Brain pericyte (primary cell): ENCODE results near the gene CRADD.
"Not testable (repeated sequence)": the region's sequence is repeated elsewhere in the genome, so short reads cannot be mapped to it uniquely, and the experiment has no call there.

Experiments used
- DNase-seq: peaks from one replicate; pipeline ENCODE4 v3.0.0-alpha.2; 2012; ENCODE audit warnings: low read depth, low spot score

Gene CRADD

DNA sequence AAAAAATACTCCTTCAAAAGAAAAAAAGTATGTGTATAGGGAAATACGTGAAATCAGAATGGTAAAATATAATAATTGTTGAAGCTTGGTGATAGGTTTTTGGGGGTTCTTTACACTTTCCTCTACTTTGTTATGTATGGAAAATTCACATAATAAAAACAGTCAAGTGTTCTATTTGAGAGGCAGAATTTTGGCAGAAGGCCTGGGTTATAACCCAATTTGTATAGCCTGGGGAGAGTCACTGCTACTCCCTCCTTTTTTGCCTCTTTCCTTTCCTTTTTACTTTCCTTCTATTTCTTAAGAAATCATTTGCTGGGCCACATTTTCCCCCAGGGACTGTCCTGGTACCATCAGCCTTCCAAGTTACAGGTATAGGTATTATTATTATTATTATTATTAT is 105.7 kb downstream of the CRADD start:
- no peak for DNase-seq

DNA sequence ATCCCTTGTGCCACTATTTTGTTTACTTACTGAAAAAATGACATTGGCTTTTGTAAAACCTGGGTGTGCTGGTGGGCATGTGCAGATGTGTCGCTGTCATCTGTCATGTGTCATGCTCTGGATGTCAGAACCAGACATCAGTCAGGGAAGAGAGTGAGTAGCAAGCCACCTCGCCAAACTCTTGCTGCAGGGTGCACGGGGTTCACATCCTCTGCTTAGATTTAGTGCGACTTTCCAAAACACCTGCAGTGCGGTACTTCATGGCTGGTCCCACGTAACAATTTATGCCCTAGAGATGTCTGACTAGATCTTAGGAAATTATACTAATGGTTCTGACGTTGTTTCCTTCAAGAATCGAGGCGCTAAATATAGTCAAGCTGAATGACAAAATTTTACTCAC is 106.7 kb downstream of the CRADD start:
- DNase-seq = no peak

DNA sequence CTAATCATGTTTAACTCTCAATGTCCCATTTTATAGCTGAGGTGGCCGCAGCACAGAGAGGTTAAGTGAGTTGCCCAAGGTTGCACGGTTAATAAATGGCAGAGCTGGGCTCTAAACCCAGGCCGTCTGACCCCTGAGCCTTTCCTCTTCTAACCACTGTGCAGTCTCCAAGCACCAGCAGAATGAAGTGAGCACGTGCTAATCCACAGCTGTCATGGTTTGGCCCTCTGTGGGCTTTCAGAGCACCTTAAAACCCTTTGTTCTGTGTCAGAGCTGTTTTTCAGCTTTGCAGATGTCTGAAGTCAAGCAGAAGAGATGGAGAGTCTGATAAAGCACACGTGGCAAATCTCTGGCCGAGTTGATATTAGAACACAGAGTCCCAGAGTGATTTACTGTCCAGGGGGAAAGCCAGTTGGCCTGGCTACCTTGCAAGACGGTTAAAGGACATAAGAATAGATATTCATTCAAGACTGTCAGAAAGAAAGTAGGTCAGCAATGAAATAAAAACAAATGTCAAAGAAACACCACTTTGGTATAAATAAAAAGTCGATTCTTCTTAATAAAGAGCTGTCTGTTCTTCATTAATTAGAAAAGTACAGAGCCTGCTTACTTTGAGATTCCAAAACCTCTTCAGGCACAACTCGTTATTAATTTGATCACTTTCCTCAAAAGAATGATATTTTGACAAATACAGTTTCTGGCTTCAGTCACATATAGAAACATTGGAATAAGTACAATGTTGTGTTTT is 107.3 kb downstream of the CRADD start:
- no peak for DNase-seq

DNA sequence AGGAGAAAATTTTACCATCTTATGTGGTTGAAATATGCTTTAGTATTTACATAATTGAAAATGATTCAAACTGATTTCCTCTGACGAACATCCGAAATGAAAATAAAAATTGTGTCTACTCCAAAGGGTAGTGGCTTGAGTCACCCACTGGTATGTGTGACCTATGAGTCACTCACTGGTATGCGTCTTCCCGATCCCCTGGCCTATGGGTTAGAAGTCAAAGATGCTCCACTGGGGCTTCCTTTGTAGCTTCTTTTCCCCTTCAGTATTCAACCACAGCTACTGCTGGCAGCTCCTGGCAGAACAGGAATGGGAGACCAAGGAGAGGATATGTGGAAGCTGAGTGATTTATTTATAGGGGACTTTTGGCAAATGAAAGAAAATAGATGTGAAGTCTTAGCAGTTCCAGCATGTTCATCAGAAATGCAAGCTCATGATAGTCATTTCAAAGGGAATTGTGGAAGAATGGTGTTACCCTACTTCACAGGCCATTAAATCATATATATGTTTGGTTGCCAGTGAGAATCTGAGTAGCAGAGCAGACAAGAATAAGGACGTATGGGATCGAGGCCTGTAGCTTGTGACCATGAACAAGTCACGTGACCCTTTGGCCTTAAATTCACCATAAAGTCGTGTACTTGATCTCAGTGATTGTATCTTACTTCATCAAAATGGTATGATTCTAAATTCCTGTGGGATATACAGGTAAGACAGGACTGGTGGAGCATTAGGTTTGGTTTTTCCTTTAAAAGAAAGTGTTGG is 108.3 kb downstream of the CRADD start:
- DNase-seq = no peak

DNA sequence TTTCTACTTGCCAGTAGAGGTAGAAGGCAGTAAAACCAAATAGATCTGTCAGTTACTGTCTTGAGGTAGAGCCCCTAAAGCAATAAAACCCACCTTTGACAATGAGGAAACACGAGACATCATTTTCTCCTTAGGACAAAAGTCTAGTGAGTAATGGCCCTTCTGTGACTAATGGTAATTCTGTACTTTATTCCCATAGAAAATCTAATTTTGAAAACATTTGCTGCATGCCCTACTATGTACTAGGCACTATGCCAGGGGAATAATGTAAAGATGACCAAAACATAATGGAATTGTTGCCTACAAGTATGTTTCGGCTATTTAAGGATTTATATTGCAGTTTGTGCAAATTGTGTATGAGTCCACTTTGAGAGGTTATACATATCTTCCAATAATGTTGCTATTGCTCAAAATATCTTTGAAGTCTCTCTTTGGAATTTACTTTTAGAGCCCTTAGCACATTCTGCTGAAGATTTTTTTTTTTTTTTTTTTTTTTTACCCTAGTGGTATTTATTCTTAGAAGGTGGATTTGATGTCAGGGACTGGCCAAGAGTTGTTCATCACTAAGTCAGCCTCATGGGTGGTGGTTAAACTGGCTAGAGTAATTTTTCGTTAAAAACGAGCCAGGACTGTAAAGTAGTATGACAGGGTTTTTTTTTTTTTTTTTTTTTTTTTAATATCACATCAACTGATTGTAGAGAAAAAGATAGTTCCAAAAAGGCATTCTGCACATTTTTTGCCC is 109.7 kb downstream of the CRADD start:
- no peak for DNase-seq

DNA sequence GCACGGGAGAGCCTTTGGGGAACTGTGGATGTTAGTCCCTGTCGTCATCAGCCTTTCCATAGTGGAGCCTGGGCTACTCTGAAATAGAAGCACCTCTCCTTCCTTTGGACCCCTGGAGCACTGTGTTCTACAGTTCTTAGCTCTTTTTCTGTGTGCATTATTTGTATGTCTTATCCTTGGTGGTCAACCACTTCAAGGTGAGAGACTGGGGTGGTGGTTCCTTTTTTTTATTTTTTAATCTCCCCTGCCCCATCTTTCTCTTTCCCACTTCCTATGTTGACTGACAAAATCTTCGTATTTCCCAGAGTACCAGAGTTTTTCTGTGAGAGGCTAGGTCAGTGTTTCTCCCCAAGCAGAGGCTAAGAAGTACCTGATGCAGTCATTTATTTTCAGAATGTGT is 111.7 kb downstream of the CRADD start:
- no peak for DNase-seq

DNA sequence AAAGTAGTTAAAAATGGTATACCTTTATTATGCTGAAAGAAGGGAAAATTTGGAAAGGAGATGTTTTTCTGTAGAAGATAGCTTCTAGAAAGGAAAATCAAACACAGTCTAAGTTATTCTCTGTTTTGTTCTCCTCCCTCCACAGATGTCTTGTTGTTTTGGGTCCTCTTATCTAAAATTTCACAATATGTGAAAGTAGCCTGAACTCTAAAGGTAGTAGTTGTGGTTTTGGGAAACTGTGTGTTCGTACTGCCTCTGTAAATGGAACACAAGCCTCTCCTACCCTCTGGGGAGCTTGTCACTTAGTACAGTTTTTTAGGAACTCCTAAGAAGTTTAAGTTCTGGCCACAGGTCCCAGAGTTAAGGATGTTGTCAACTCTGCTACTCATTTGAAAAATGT is 112.6 kb downstream of the CRADD start:
- no peak for DNase-seq

DNA sequence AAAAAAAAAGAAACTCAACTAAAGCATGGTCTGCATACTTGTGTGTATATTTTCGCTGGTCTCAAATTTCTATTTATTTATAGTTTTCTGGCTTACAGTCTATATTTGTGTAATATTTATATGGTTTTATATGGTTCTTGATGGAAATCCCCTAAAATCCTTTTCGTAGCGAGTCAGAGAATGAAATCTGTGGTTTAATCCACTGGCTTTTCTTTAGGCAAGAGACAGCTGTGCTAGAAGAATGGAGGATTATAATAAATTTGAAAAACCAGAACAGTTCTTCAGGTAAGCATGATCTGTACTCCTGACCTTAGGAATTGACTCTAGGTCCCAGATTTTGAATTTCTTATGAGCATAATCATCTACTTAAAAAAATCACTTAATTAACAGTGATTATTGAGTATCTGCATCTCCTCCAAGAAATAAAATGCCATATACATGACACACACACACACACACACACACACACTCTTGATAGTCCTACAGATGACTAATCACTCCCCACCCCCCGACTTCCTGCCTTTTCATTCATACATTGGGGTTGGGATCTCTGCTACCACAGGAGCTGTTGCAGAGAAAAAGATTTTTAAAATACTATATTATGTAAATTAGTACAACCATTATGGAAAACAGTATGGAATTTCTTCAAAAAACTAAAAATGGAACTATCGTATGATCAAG is 113.4 kb downstream of the CRADD start:
- no peak for DNase-seq

DNA sequence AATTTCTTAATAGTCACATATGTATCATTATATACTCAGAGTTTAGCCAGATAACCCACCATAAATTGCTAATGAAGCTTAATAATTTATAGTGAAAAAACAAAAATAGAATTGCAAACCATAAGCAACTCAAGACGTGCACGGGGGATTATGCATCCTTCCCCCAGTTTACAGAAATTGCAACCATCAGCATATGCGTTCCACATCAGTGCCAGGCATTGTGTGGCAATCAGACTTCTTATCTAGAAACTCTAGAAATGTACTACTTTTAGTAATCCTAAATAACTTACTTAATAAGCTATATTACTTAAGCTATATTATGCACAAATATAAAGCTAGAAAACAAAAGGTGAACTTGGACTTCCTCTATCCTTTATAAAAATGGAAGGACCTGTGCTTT is 115.8 kb downstream of the CRADD start:
- no peak for DNase-seq

DNA sequence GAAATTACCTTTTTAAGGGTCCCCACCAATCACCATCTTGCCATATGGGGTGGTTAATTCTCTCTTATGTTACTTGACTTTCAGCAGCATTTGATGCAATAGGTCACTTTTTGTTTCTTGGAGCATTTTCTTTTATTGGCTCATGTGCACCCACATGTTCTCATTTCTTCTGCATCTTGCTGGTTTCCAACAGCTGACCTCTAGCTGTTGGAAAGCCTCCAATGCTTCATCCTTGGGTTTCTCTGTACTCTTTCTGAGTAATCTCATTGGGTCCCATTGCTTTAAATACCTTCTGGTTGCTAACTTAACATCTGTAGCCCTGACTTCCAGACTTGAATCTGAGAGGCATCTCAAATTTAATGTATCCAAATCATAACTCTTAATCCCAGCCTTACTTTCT is 116.8 kb downstream of the CRADD start:
- no peak for DNase-seq

DNA sequence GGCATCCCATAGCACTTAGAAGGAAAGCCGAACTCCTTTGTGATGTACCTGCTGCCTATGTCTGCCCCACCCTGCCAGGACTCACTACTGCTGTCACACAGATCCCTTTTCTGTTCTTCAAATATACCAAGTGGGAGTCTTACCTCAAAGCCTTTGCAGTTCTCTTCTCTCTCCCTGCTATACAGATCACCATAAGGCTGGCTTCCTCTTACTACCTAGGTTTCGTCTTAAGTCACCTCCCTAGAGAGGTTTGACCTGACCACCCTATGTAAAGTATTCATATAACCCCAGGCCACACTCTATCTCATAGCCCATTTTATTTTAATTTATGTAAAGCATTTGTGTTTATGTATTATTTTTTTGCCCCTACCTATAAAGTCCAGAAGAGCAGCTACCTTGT is 117.6 kb downstream of the CRADD start:
- no peak for DNase-seq

DNA sequence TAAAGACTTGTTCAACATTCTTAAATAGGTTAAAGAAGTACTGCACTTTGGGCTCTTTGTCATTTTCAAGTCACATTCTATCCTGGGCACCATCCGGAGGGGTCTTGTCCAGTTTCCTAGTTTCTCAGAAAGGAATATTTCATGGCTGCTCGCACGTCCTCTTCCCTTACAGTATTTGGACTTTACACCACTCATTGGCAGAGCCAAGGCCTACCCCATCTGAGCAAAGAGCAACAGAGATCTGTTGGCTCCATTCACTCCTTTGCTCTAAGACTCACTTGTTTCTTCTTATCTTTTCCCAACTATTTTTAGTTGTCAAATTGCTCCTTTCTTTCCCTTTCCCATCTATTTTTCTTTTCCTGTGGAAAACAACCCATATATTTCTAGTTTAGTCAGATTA is 118.2 kb downstream of the CRADD start:
- no peak for DNase-seq

DNA sequence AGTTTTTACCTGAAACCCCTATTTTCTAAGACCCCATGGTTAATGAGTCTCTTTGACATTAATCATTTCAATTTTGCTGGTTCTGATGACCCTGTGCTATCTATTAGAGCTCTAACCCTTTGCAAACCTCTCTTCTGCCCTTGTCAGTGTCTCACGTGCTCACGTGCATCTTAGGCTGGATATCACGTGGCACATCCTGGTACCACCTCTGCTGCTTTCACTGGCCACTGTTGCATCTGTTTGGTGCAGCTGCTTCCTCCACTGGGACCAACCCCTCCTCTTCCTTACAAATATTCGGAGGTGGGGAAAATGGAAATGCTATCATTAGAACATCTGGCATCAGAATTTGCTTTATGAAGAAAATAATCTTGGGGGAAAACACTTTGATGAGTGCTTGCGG is 119.6 kb downstream of the CRADD start:
- no peak for DNase-seq

DNA sequence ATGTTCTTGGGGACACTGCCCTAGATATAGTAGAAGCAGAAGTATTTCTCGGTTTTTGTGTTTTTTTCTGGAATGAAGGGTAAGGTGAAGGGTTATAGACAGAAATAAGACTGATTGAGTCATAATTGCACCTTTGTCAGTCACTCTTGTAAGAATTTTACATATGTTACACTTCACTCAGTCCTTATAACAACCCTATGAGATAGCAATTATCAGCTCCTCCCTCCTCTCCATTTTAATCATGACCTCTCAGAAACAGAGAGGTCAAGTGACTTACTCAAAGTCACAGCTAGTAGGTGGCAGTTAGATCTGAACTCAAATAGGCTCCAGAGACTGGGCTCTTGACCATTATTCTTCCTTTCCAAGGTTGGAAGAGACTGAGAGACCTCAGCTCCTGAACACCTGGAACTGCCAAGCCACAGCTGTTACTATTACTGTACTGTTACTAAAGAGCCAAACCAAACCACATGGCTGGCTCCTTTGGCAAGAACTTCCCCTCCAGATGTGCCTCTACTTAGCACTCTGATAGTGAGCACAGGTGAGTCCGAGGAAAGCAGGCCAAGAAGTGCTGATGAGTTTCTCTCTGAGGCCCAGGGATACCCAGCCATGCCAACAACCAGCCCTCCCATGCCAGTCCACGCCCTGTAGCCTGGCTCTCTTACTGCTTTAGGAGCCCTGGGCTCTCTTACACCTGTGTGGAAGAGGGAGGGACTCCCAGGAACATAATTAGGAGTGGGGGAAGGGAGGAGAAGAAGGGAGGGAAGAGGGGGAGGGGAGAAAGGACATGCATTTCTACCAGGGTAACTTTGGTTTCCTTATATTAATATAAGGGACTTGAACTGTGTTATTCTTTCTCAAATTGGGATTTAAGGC is 121.3 kb downstream of the CRADD start:
- no peak for DNase-seq

DNA sequence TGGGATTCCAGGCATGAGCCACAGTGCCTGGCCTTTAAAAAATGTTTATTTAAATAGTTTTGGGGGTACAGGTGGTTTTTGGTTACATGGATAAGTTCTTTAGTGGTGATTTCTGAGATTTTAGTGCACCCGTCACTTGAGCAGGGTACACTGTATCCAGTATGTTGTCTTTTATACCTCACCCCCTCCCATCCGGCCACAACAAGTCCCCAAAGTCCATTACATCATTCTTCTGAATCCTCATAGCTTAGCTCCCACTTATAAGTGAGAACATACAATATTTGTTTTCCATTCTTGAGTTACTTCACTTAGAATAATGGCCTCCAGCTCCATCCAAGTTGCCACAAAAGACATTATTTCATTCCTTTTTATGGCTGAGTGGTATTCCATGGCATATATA is 124.5 kb downstream of the CRADD start:
- DNase-seq = not testable (repeated sequence)

DNA sequence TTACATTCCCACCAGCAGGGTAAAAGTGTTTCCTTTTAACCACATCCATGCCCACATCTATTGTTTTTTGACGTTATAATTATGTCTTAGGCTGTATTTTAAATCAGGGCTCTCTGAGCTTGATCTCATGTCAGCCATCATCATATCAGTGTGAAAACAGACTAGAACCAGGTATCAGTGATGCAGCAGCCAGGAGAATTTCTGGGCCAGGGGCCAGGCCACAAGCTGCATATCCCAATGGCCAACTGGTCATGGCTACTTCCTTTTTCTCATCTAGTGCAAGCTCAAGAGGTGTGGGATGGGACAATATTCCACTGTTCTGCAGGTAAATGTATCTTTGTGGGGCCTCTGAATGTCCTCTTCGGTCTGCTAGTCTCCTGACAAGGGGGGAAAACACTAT is 125.1 kb downstream of the CRADD start:
- no peak for DNase-seq

DNA sequence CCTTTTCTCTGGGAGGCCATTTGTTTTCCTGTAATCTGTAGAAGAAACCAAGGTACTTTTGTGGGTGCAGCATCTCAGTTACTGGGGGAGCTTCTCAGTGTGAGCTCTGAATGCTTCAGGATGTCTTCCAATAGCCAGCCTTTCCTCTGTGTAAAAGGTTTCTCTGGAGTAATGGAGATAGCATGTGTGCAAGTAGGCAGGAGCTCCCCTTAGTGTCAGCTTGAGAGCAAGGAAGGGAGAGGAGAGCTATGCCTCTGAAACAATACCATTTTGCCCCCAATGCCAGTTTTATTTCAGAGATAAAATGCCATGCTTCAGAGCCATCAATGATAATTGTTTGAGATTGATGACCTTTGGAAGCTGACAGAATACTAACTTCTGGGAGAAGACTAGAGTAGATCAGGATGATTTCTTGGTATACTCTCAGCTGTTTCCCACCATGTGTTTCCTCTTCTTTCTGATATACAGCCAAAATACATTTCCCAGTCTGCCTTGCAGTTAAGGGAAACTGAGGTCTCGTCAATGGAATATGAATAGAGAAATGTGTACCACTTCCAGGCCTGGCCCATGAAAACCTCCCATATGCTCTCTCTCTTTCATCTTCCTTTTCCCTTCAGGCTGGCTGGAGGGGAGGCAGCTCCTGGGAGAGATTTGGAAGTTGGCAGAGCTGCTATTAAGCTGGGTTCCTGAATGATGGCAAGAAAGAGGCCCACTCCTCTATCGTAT is 125.7 kb downstream of the CRADD start:
- DNase-seq = no peak

DNA sequence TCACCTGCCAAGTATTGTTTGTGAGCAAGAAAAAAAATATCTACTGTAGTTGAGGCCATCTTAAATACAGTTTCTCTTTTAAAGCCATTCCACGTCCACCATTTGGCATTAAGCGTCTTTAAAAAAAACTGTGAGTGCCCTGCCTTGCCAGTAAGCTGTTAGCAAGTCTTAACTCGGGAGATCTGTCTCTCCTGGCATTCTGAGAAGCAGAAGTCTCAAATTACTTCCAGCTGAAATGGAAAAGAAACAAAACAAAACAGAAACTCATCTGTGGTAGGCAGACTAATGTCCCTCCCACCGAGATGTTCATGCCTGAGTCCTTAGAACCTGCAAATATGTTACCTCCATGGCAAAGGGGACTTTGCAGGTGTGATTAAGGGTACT is 126.2 kb downstream of the CRADD start:
- DNase-seq = no peak

DNA sequence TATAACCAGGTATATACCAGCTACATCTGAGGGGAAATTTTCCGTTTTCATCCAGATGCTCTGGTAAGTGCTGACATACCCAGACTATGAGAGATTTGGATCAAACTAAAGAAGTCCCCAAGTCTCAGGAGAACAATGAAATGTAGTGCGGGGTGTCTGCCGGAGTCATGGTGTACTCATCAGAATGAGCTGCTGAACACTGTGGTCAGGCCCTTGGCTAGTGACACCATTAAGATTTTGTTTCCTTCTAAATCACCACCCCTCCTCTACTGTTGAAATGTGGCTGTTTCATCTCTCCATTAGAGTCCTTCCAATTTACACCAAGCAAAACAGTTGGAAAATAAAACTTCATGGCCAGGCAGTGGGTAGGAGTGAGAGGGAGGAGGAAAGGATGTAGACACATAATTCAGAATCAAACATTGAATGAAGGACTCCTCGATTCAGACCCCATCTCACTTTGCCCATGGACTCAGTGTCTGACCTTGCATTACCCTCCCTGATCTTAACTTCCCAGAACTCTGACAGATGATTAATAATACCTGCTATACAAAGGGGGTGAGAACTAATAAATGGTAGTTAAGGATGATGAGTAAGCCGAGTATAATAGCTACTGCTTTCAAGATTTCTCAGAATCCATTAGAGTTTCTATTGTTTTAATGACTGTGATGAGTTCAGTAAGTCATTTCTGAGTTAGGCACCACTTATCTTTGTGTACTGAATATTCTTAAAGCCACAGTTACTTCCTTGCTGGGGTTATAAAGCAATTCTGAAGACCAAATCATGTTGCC is 127.4 kb downstream of the CRADD start:
- DNase-seq = no peak

DNA sequence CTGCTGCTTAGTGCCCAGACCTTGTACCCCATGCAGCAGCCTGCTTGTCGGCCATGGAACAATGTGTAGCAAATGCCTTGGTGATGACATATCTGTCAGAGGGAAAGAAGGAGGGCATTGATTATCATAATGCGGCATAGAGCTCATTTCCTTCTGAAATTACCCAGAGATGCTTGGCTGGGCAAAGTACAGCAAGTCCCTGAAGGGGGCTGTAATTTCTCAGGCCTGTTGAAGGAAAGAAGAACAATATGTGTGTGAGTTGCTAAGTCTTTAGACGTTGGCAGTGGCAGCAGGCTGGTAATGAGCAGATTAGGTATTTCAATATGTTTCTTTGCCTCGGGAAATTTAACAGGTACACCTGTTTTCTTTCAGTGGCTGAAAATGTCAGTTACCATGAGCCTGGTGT is 128.6 kb downstream of the CRADD start:
- DNase-seq = no peak
